Liver (tissue), 9 donors: ENCODE measurements around the gene RINL. TPM values are rescaled to one million over a fixed set of nuclear protein-coding genes. Genes with fewer than 3 reads are reported as not detected.
A peak's percentile ranks its signal among the peaks of the same experiment; 100 is the strongest.

ENCODE experiments used
- DNase-seq: peaks from one replicate; pipeline ENCODE4 v3.0.0-alpha.2; 2017; ENCODE audit warnings: low spot score
- H3K27ac ChIP-seq, 2 donors: one replicate each; pipeline ENCODE4 v1.7.0; 2013; ENCODE audit warnings: inconsistent platforms in 2 of 2, low read length in 2 of 2, control low read depth in 1 of 2, low read depth in 1 of 2, mild to moderate bottlenecking in 1 of 2
- H3K27me3 ChIP-seq, 4 donors: one replicate each; pipeline versions ENCODE4 v1.6.1 to v1.7.0; 2013; ENCODE audit warnings: low read length in 3 of 4, inconsistent platforms in 1 of 4, mild to moderate bottlenecking in 1 of 4, moderate library complexity in 1 of 4; ENCODE audit not compliant: control insufficient read depth in 4 of 4, insufficient read depth in 4 of 4
- H3K36me3 ChIP-seq, 4 donors: one replicate each; pipeline versions ENCODE4 v1.6.1 to v1.7.0; 2013; ENCODE audit warnings: low read length in 3 of 4, mild to moderate bottlenecking in 3 of 4, low read depth in 1 of 4, moderate library complexity in 1 of 4; ENCODE audit not compliant: control insufficient read depth in 4 of 4, insufficient read depth in 3 of 4
- H3K4me1 ChIP-seq, 4 donors: one replicate each; pipeline versions ENCODE4 v1.6.1 to v1.7.0; 2013; ENCODE audit warnings: low read length in 3 of 4, mild to moderate bottlenecking in 3 of 4, moderate library complexity in 1 of 4; ENCODE audit not compliant: control insufficient read depth in 4 of 4, insufficient read depth in 4 of 4
- H3K4me3 ChIP-seq, 3 donors: one replicate each; pipeline versions ENCODE4 v1.6.1 to v1.7.0; 2013; ENCODE audit warnings: low read length in 3 of 3, control low read depth in 1 of 3, low read depth in 1 of 3, mild to moderate bottlenecking in 1 of 3
- H3K9ac ChIP-seq, 2 donors: one replicate each; pipeline ENCODE4 v1.7.0; 2013; ENCODE audit warnings: low read length in 2 of 2, mild to moderate bottlenecking in 2 of 2, moderate library complexity in 2 of 2, control low read depth in 1 of 2, low read depth in 1 of 2
- H3K9me3 ChIP-seq, 4 donors: one replicate each; pipeline versions ENCODE4 v1.6.1 to v1.7.0; 2013; ENCODE audit warnings: low read length in 3 of 4; ENCODE audit not compliant: control insufficient read depth in 4 of 4
- ATF3 ChIP-seq: IDR thresholded peaks from 2 replicates; pipeline ENCODE4 v1.6.1; 2016; ENCODE audit warnings: antibody characterized with exemption
- CTCF ChIP-seq: fragments of 150-350 bp; IDR thresholded peaks from 2 replicates; pipeline ENCODE4 v1.5.1; 2017; ENCODE audit warnings: improper control_type of control experiment, low read depth, low read length; ENCODE audit not compliant: missing input control
- EGR1 ChIP-seq, 2 donors: IDR thresholded peaks; 2 replicates each; pipeline ENCODE4 v1.6.1; 2016 to 2018; ENCODE audit warnings: antibody characterized with exemption in 2 of 2, low read depth in 2 of 2
- FOXA1 ChIP-seq: IDR thresholded peaks from 2 replicates; pipeline ENCODE4 v1.6.1; 2016; ENCODE audit warnings: antibody characterized with exemption
- FOXA2 ChIP-seq: IDR thresholded peaks from 2 replicates; pipeline ENCODE4 v1.6.1; 2016; ENCODE audit warnings: antibody characterized with exemption
- MAX ChIP-seq: IDR thresholded peaks from 2 replicates; pipeline ENCODE4 v1.6.1; 2016; ENCODE audit warnings: antibody characterized with exemption
- NR2F2 ChIP-seq: IDR thresholded peaks from 2 replicates; pipeline ENCODE4 v1.6.1; 2016; ENCODE audit warnings: antibody characterized with exemption
- RAD21 ChIP-seq, 2 donors: IDR thresholded peaks; 2 replicates each; pipeline ENCODE4 v1.6.1; 2016; ENCODE audit warnings: antibody characterized with exemption in 2 of 2, mild to moderate bottlenecking in 2 of 2
- REST ChIP-seq: IDR thresholded peaks from 2 replicates; pipeline ENCODE4 v1.6.1; 2016; ENCODE audit warnings: antibody characterized with exemption, mild to moderate bottlenecking
- RXRA ChIP-seq, 2 donors: IDR thresholded peaks; 2 replicates each; pipeline ENCODE4 v1.6.1; 2017 to 2018; ENCODE audit warnings: antibody characterized with exemption in 2 of 2, mild to moderate bottlenecking in 1 of 2
- TAF1 ChIP-seq: conservative IDR thresholded peaks from 2 replicates; pipeline ENCODE4 v1.6.1; 2016; ENCODE audit warnings: antibody characterized with exemption, mild to moderate bottlenecking
- YY1 ChIP-seq: IDR thresholded peaks from 2 replicates; pipeline ENCODE4 v1.6.1; 2016; ENCODE audit warnings: antibody characterized with exemption, mild to moderate bottlenecking
- WGBS: extraction: QIAGEN DNeasy Blood & Tissue Kit; methylation state at CpG from one replicate; pipeline ENCODE4 v1.1.7; 2013; 5-methylcytosine and 5-hydroxymethylcytosine counted together
- polyA plus RNA-seq, 2 donors: library from polyadenylated mRNA; stranded (reverse) in 1 of 2; unstranded in 1 of 2; fragments of 200-250 nt in 1 of 2; fragments of >200 nt in 1 of 2; fragmentation: Nextera tagmentation in 1 of 2; extraction: Ambion mirVana in 1 of 2; gene quantifications; one replicate each; pipeline versions ENCODE4 v1.2.1 to v1.2.3, GENCODE V29; 2013 to 2015
- total RNA-seq, 2 donors: library from RNA; depleted of rRNA; stranded (reverse); fragments of >200 nt; gene quantifications; one replicate each; pipeline ENCODE4 v1.2.3, GENCODE V29; 2014
- TF ChIP-seq, protein P1 (sequence below): IDR thresholded peaks from 2 replicates; pipeline ENCODE4 v1.6.1; 2016; ENCODE audit warnings: antibody characterized with exemption
- donor health status: healthy.
- donor health status: healthy.
- donor health status: healthy.
- donor health status: healthy.
- donor health status: healthy.

Gene RINL
- total and polyA plus RNA-seq, 4 donors: 4.9 to 8.7 (median 5.5) TPM

DNA sequence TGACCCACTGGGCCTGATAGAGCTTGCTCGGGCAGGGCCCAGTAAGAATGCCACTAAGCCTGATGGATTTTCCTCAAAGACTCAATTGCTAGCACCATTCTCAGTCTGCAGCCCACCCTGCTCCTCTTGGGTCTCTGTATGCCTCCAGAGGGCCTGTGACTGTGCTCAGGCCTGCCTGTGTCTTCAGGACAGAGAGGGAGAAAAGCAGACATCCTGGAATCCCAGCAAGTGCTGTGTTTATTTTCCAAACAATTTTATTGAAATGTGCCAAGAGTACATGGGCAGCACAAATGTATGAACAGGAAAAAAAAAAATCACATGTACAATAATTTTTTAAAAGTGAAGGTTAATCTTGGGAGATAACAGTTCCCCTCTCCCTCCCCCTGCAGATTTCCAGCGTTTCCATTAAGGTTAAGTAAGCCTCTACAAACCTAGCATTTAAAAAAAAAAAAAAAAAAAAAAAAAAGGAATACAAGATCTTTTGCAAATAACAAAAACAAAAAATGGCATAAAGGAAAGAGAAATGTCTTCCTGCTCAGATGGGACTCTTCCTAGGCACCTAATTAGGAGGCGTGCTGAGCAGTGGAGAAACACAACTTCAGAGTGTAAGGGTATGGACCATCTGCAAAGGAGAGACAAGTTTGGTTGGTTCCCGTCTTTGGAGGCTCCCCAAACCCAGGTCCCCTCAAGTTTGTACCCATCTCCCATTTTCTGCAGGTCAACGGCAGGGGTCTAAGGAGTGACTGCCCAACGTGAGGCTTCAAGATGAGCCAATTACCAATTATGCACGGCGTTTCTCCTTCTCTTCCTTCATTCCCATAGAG, 41.7 kb downstream of the RINL start:
- no peaks in the 10 kb centered on the region for H3K9me3 ChIP-seq
- H3K27ac ChIP-seq: peak overlapping the region; percentile 69 to 73
- H3K36me3 ChIP-seq: peaks cover 15 to 47% (median 44%) of the 10 kb centered on the region in 4 donors
- DNase-seq: no peak
- WGBS: 82% methylated on average over 8 of the region's 8 CpGs
- H3K27me3 ChIP-seq: no peaks in the 10 kb centered on the region
- no peak overlapping the region for H3K9ac ChIP-seq
- peaks cover 13 to 64% (median 54%) of the 10 kb centered on the region in 4 donors for H3K4me1 ChIP-seq
- no peak for TF ChIP-seq EGR1 (IDR thresholded peaks at IDR 0.05; ENCODE audit: low read depth in 2 of 2)
- H3K4me3 ChIP-seq: no peak overlapping the region

DNA sequence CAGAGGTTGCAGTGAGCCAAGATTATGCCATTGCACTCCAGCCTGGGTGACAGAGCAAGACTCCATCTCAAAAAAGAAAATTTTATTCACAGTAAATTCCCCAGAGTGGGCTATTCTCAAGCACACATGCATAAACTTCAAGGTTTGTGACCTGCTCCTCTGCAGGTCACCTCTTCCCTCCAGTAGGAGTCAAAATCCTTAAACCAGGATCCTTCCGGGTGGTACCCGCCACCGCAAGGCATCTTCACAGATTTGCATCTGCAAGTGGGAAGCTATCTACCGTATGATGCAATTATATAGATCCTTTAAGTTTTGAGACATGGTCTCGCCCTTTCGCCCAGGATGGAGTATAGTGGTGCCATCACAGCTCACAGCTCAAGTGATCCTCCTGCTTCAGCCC, 43.5 kb downstream of the RINL start:
- TF ChIP-seq REST (no peak), FOXA2 (no peak), RXRA (IDR thresholded peaks at IDR 0.05) (no peak), YY1 (no peak)
- peaks cover 17 to 35% (median 32%) of the 10 kb centered on the region in 4 donors for H3K36me3 ChIP-seq
- H3K9me3 ChIP-seq: no peaks in the 10 kb centered on the region
- 97% methylated on average over 6 of the region's 6 CpGs for WGBS
- H3K4me3 ChIP-seq: no peak overlapping the region
- H3K27ac ChIP-seq: peak overlapping the region; percentile 7 to 31
- no peak overlapping the region for H3K9ac ChIP-seq
- no peak for DNase-seq
- peaks cover 13 to 71% (median 55%) of the 10 kb centered on the region in 4 donors for H3K4me1 ChIP-seq
- no peaks in the 10 kb centered on the region for H3K27me3 ChIP-seq

DNA sequence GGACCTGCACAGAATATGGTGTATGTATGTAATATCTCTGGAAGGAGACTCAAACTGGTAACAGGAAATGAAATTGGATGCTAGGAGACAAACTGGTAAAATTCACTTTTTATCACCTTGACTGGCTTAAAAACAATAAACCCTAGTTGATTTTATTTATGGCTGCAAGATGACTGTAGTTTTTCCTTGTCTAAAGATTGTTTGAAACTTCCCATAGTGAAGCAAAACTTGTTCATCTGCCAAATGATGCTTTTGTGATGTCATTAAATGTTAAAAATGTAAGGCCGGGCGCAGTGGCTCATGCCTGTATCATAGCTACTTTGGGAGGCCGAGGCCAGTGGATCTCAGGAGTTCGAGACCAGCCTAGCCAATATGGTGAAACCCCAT, 44.0 kb downstream of the RINL start:
- Histone ChIP-seq H3K4me3 (no peak overlapping the region), H3K27me3 (no peaks in the 10 kb centered on the region), H3K9me3 (no peaks in the 10 kb centered on the region), H3K36me3 (peaks cover 17 to 31% (median 28%) of the 10 kb centered on the region in 4 donors), H3K4me1 (peaks cover 16 to 70% (median 52%) of the 10 kb centered on the region in 4 donors), H3K9ac (no peak overlapping the region), H3K27ac (peak overlapping the region in 1 of 2 donors; percentile 7)
- WGBS: 94% methylated on average over 4 of the region's 4 CpGs
- DNase-seq: no peak
- TF ChIP-seq FOXA2 (no peak), ATF3 (no peak), MAX (no peak), CTCF (no peak), YY1 (no peak), NR2F2 (no peak), REST (no peak), FOXA1 (no peak), TAF1 (no peak), RAD21 (IDR thresholded peaks at IDR 0.05) (no peak)
- TF ChIP-seq, protein P1, sequence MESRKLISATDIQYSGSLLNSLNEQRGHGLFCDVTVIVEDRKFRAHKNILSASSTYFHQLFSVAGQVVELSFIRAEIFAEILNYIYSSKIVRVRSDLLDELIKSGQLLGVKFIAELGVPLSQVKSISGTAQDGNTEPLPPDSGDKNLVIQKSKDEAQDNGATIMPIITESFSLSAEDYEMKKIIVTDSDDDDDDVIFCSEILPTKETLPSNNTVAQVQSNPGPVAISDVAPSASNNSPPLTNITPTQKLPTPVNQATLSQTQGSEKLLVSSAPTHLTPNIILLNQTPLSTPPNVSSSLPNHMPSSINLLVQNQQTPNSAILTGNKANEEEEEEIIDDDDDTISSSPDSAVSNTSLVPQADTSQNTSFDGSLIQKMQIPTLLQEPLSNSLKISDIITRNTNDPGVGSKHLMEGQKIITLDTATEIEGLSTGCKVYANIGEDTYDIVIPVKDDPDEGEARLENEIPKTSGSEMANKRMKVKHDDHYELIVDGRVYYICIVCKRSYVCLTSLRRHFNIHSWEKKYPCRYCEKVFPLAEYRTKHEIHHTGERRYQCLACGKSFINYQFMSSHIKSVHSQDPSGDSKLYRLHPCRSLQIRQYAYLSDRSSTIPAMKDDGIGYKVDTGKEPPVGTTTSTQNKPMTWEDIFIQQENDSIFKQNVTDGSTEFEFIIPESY: no peak
